GM18508 (cell line): ENCODE measurements around the gene TLE5.
"Not testable (repeated sequence)": the region's sequence is repeated elsewhere in the genome, so short reads cannot be mapped to it uniquely, and the experiment has no call there.

ENCODE experiments used
- ATAC-seq: cut with Tn5 transposase; IDR thresholded peaks from one replicate; pipeline ENCODE4 v1.9.1; 2021; ENCODE audit warnings: moderate number of reproducible peaks; ENCODE audit not compliant: insufficient read depth, unreplicated experiment

The TLE5 gene

DNA sequence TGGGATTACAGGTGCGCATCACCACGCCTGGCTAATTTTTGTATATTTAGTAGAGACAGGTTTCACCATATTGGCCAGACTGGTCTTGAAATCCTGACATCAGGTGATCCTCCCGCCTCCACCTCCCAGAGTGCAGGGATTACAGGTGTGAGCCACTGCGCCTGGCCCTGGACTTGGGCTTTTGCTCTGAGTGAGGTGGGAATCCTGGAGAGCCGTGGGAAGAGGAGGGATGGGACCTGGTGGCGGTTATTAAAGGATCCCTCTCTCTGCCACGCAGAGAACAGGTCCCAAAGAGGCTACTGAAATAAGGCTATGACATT is 1.7 kb upstream of the TLE5 start:
- ATAC-seq: no peak

DNA sequence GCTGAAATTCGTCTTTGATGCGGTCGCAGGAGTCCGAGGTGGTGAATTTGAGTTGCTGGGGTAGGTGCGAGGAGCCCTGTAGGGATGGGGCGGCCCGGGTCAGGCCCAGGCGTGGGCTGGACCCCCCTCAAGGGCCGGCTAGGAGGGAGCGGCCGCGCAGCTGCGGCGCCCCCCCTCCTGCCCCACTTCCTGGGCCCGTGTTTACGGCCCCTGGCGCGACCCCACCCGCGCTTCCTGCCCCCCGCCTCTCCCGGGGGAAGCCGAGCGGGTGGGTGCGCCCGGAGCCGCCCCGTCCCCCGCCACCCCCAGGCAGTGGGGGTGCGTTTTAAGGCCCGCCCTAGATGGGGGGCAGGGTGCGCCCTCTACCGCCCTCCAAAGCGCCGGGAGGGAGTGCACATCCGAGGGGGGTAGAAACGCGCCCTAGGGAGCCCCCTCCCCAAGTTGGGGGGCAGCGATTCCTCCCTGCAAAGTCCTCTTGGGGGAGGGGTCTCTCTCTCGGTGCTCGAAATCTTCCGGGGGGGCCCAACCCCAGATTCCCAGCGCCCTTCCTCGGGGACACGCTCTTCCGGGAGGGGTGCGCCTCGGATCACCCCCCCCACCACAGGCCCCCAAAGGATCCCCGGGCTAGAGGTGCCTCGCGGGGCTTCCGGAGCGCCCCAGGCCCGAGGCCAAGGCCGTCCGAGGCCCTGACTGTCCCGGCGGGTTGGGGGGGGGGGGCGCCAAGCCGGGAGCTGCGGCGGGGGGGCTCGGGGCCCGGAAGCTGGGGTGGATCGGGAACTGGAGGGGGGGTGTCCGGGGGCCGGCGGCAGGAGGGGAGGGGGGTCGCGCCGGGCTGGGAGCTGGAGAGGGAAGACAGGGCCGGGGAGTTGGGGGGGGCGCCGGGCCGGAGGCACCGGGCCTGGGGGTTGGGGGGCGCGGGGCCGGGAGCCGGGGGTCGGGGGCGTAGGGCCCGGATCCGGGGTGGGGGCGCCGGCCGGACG is 823 bp downstream of the TLE5 start:
- no peak for ATAC-seq

DNA sequence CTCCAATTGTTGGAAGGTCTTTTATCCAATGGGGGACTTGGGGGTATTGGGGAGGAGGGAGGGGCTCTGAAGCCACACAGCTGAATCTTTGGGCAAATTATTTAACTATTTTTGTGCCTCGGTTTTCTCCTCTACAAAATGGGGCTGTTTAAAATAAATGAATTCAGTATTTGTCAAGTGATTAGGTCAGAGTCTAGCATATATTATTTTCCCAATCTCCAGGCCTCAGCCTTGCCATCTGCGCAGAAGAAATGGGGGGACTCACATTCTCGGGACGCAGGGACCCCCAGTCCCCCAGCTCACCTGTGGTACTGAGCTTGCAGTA is 1.5 kb downstream of the TLE5 start:
- no peak for ATAC-seq

DNA sequence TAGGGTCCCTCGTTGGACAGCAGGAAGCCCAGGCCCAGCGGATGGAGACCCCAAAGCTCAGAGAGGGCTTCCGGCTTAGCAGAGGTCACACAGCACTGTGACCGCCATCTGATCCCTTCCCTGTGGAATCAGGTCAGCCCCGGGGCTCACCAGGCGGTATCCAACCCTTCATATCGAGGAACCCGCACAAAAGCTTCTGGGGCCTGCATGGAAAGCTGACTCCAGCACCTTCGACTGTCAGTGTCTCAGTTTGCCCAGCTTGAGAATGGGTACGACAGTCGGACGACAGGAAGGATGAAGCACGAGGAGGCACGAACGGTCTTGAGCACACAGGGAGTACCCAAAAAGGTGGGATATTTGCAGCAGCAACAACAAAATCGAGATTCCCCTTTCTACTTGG is 2.6 kb downstream of the TLE5 start:
- ATAC-seq: no peak

DNA sequence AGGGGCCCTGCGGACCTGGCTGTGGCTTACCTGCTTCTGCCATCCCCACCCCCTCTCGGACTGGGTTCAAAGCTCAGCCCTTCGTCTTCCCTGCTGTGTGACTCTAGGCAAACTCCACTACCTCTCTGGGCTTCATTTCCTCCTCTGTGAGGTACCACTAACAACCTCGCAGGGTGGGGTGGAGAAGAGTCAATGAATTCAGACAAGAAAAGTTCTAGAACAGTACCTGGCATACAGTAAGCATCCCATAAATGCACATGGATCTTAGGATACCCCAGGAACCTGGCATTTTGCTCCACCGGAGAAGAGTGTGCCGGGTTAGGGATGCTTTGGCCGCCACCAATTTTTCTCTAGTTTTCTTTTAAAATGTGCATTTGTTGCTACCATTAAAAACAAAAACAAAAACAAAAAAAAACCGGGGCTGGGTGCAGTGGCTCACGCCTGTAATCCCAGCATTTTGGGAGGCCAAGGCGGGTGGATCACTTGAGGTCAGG is 3.4 kb downstream of the TLE5 start:
- no peak for ATAC-seq

DNA sequence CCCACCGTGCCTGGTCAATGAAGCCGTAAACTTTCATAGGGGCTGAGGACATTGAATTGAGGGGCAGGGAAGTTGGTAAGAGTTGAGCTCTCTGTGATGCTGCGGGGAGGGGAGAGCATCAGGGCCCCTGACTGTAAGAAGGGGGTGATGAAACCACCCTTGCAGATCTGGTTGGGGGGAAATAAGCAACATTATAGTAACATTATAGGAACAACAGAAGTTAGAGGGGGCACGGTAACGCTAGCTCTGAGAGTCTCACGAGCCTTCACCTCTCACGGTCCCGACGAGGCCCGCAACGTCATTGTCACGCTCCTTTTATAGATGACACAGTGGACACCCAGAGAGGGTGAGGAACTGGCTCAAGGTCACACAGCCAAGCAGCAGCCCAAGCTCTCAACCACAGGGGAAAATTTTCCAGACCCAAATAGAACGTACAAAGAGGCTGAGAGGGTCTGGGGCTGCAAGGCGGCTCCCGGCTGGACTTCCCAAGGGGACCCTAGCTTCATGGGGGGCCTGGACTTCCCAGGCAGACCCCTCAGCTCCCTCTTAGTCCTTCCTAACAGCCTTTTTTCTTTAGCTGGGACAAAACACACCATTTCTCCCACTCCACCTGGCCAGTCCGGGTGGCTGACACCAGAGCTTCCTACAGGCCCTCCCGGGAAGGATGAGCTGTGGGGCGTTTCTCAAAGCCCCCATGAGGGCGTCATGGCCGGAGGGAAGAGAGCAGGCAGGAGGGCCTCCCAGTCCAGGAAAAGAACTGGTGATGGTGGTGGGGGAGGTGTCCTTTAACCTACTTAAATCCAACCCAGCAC is 4.1 kb downstream of the TLE5 start:
- no peak for ATAC-seq

DNA sequence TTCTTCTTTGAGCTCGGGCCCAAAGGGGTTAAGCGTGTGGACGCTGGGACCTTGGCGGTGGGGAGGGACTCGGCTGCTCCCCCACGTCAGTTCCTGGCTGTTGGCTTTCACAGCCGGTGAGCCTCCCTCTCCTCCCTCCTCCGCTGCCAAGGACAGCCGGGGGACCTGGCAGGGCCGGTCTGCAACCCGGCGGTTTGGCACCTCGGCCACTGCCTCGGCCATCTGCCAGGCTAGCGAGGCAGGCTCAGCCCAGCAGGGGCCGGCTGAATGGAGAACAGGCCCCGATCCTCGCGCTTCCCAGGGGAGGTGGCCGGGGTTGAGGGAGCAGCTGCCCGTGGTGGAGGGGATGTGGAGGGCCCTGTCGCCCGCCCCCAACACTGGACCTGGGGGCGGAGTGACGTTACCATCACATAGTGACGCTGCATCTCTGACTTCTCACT is 5.0 kb downstream of the TLE5 start:
- ATAC-seq: no peak

DNA sequence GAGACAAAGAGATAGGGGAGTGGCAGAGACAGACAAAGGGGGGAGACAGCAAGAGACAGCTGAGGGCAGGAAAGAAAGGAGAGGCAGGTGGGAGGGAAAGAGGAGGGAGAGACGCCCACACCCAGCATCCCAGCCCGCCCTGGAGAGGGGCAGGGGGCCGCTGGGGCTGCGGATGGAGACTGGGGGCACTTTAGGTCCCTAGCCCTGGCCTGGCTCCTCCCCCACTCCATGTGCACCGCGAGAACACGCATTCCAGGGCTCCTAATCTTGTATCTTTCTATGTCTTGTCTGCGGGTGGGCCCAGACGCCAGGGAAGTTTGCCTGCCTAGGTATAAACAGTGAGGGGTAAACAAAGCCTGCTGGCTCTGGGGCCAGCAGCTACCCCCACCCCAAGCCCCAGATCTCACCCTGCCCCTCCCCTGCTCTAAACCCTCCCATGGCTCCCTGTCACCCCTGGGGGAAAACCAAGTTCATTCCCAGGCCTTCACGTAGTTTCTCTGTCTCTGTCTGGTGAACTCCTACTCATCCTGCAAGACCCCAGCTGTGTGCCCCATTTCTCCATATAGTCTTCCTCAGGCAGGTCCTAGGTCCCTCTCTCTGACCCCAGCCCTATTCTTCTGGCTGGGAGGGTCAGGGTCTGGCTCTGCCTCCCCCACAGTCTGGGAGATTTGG is 5.7 kb downstream of the TLE5 start:
- ATAC-seq: no peak

DNA sequence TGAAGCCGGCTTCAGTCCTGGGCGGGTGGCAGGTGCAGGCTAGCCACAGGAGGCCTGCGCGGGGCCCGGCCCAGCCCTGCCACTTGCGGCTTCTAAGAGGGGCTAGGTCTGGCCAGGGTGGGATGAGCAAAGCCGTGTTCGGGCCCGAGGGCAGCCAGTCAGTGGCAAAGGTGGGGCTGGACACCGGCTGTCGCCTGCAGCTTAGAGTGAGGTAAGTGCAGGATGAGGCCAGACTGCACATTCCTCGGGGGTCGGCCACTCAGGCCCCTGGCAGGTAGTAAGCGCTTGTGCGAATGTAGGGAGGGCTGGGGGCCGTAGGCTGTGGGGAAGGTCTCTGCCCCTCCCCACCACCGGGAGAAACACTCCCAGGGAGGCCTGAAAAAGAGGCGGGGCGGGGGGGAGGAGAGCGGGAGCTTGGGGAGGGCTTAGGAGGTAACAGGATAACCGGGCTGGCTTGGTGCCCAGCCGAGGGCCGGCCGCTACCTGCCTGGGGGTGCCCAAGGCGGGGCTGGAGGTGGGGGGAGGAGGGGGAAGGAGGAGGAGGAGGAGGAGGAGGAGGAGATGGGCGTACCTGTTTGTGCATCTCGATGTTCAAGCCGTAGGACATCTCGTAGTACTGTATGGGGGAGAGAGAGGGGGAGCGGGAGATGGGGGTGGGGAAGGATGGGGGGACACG is 6.4 kb downstream of the TLE5 start:
- ATAC-seq: no peak

DNA sequence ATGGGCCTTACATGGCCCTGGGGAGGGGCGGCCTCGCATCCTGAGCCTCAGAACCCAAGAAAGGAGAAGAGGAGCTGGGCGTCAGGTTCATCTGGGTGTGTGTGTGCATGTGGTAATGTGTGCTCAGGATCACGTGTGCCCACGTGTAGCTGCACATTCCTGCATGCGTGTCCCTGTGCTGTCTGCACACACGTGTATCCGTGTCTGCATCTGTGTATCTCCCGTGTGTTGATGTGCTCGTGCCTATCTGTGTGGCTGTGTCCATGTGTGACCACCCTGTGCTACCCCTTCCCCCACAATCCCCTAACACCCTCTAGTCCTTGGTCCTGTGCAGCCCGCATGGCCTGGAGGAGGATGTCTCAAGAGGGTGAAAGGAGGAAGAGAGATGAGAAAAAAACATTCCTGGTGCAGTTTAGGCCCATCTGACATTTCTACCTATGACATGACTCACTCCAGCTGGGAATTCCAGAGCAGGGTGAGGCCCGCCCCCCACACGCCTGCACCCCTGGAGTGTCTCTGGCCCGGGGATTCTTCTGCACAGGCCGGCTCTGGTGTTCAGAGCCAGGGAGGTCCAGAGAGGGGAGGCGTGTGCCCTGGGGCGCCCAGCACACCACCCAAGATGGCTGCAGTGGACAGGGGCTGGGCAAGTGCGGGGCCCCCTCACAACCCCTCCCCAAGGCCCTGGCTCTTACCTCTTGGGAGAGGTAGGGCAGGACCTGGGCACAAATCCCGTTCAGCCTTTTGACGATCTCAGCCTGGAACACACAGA is 7.1 kb downstream of the TLE5 start:
- ATAC-seq: no peak

DNA sequence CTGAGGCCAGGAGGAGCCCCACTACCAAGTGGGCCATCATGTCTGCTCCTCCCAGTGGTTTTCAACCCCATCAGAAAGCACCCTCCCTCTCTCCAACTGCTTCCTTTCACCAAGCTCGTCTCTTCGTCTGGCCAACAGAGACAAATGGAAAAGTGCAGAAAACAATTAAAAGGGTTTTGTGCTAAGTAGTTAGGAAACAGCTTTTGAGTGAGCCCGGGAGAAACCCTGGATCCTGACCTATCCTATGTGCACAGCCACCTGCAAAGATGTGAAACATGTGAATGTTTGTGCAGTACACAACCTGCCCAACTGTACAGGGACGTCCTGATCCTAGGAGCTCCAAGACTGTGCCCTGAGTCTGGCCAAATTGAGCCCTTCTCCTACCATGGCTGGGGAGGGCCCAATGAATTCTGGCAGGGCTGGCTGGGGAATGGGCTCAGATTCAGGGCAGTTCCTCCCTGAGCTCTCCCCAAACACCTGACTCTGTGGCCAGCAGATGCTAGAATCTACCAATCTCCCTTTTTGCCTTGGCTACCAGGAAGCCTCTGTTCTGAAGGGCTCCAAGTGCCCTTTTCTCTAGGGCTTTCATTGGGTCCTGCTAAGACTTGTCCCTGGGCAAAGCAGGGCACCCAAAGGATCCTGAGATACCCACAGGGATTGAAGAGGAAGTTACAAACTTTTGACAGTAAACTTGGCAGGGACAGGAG is 7.9 kb downstream of the TLE5 start:
- ATAC-seq: no peak

DNA sequence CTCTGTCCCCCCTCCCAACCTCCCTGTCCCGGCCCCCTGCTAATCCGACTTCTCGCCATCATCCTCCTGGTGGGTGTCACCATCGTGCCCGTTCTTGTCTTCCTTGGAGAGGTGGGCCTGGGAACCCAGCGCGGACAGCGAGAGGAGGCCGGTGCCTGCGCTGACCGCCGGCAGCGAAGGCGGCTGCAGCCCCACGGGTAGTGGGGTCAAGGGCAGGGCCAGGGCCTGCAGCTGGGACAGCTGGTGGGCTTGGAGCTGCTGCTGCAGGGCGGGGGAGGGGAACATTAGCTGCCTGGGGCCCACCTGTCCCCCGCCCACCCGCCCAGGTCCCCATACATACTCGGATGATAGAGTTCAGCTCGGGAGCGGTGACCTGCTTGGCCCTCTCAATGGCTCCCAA is 8.5 kb downstream of the TLE5 start:
- ATAC-seq: no peak

DNA sequence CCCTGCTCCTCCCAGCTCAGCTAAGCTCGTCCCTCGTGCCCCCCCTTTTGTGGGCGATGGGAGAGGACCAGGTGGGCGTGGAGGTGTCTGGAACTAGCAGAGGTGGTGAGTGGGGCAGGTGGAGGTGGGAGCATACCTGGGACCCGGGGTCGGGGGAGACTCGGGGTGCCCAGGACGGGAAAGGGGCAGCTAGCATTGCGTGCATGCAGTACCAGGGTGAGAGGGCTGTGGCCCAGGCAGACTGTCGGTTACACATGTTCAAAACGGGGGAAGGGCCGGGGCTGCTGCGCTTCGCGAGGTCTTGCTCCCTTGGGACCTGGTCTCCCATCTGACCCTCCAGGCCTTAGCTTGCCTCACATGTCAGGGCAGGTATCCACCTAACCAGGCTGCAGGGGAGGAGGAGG is 9.1 kb downstream of the TLE5 start:
- no peak for ATAC-seq

DNA sequence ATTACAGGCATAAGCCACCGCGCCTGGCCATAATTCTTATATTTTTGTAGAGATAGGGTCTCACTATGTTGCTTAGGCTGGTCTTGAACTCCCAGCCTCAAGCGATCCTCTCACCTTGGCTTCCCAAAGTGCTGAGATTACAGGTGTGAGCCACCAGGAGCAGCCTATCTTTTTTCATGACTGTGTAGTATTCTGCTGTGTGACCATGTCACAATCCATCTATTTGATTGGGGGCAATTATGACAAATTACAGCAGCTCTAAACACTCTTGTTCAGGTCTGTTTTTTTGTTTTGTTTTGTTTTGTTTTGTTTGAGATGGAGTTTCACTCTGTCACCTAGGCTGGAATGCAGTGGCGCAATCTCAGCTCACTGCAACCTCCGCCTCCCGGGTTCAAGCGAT is 12.3 kb downstream of the TLE5 start:
- not testable (repeated sequence) for ATAC-seq

DNA sequence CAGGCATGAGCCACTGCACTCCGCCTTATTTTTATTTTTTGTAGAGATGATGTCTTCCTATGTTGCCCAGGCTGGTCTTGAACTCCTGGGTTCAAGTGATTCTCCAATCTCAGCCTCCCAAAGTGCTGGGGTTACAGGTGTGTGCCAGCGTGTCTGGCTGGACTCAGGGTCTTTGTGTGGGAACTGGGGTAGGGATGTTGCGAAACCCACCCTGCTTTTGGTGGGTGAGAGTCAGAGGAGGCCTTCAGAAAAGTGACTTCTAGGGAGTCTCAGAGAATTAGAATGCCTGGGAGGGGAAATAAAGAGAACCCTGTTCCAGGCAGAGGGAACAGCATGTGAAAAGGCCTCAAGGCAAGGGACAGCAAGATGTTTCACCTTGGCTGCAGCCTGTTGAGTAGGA is 13.2 kb downstream of the TLE5 start:
- no peak for ATAC-seq

DNA sequence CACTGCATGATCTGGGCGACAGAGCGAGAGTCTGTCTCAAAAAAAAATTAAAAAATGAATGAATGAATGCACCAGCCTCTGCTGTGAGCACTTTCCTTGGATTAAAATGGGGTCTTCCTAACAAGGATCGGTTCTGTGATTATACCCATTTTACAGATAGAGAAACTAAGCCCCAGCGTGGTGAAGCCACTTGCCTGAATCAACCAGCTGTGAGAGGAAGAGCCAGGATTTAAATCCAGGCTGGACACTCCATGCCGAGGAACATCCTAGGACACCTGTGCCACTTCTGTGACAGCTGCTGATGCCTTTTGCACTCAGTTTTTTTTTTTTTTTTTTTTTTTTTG is 14.1 kb downstream of the TLE5 start:
- ATAC-seq: no peak

DNA sequence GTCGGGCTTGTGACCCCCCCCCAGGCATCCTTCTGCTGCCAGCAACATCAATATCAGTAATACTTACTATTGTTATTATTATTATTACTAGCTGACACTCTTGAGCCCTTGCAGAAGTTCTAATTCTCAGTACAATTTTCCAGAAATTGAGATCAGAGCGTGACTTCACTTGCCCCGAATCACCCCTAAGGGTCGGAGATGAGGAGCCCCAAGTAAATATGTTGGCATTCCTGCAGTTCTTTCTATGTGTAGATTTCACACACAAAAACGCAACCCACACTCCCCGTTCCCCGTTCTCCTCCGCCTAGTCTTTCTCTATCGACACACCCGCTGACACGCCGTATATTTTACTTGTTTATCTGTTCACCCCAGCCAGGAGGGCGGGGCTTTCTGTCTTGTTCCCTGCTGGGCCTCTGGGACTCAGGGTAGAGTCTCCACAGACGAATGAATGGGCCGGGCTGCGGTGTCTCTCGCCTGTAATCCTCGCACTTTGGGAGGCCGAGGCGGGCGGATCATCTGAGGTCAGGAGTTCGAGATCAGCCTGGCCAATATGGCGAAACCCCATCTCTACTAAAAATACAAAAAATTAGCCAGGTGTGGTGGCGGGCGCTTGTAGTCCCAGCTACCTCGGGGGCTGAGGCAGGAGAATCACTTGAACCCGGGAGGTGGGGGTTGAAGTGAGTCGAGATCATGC is 14.7 kb downstream of the TLE5 start:
- ATAC-seq: no peak

DNA sequence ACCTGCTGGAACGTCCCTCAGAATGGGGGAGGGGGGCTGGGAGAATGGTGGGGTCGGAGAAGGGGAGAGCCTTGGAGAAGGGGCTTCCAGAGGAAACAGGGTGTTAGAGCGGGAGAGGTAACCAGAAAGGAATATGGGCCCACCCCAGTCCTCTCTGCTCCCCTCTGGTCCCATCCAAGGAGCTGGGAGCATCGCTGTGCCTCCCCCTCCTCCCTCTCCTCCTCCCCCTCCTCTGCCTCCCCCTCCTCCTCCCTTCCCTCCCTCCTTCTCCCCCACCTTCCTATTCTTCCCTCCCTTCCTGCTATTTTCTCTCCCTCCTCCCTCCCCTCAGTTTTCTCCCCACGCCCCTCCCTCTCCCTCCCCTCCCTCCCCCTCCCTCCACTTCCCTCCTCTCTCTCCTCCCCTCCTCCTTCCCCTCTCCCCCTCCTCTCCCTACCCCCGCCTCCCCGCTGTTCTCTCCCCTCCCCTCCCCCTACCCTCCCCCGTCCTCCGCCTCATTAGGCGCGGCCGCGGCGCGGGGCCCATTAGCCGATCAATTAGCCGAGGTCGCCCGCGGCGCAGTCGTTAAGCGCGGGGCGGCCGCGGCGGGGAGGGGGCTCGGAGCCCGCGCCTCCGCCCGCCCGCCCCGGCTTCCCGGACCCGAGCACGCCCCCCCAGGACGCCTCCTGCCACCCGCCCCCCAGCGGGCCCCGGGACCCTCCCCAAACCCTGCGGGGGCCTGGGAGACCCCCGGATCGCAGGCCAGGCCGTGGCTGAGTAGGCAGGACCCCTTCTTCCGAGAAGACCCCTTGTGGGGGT is 15.4 kb downstream of the TLE5 start:
- no peak for ATAC-seq
